Placental pericyte (primary cell): ENCODE results near the gene A1CF. TPM values are rescaled to one million over a fixed set of nuclear protein-coding genes. Genes with fewer than 3 reads are reported as not detected.

Source experiments
- total RNA-seq: library from RNA; depleted of rRNA; stranded (reverse); fragments of >200 nt; gene quantifications from 2 replicates; pipeline ENCODE4 v1.2.3, GENCODE V29; 2012

The A1CF gene
- total RNA-seq: not detected in 2 replicates

DNA sequence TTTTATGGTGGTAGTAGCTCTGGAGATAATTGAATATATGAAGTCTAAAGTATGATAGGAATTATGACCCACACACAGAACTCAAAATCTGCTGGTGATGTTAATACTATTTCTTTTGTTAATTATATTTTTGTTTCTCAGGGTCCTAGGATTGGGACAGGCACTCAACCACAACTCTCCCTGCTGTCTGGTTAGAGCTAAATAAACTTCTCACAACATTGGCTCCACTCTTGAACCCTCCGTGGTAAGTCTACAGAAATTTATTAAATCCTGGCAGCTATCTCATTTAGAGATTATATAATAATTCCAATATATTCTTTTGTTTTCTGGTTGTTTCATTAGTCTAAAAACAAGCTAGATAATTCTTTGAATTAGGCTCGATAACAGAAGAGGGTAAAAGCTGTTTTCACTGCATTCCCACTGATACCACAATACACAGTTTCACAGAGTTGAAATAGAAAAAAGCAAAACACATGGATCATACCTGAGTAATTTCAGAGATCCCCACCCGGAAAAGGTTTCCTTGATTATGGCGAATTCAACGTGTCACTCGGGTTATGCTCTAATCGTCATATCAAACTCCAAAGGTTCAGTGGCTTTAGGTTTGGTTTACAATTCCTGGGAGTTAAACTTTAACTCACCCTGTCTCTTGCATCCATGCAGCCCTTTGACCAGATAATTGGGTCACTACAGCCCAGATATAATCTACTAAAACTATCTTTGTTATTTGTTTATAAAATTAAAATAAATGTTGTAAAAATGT, at the start of gene A1CF:
Gene A1CF, minus strand, starts transcription at position 531 of the 763 bp plus-strand sequence. CDS start 25,687 bp downstream, outside the sequence.

Other genes with a start within 250 kb of the A1CF start
- 2.4 and 5.9 TPM in 2 replicates for gene ASAH2B, start 145.7 kb downstream of the A1CF start, total RNA-seq
- gene PRKG1, start 188.9 kb upstream of the A1CF start, total RNA-seq: 22.9 and 45.1 TPM in 2 replicates